Testis (tissue), 2 donors: ENCODE data around the gene CBX2.

Source experiments
- POLR2A ChIP-seq: fragments of 450-650 bp; IDR thresholded peaks from one replicate; pipeline ENCODE4 v1.6.1; 2017; ENCODE audit warnings: antibody characterized with exemption, mild to moderate bottlenecking, moderate library complexity
- TF ChIP-seq, protein P1 (sequence below), 3 experiments: fragments of 450-650 bp in 2 of 3; fragments of 200-600 bp in 1 of 3; sonication (generic) in 1 of 3; IDR thresholded peaks; one replicate each; pipeline ENCODE4 v1.5.1; 2016 to 2019; ENCODE audit warnings: antibody characterized with exemption in 3 of 3, mild to moderate bottlenecking in 2 of 3, moderate library complexity in 1 of 3

GRCh38 chr17:79824234-79824633 is 46.3 kb downstream of the CBX2 start:
- TF ChIP-seq, protein P1, sequence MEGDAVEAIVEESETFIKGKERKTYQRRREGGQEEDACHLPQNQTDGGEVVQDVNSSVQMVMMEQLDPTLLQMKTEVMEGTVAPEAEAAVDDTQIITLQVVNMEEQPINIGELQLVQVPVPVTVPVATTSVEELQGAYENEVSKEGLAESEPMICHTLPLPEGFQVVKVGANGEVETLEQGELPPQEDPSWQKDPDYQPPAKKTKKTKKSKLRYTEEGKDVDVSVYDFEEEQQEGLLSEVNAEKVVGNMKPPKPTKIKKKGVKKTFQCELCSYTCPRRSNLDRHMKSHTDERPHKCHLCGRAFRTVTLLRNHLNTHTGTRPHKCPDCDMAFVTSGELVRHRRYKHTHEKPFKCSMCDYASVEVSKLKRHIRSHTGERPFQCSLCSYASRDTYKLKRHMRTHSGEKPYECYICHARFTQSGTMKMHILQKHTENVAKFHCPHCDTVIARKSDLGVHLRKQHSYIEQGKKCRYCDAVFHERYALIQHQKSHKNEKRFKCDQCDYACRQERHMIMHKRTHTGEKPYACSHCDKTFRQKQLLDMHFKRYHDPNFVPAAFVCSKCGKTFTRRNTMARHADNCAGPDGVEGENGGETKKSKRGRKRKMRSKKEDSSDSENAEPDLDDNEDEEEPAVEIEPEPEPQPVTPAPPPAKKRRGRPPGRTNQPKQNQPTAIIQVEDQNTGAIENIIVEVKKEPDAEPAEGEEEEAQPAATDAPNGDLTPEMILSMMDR (IDR thresholded peaks at IDR 0.05): no peak
- TF ChIP-seq POLR2A: no peak
